Activated CD8-positive, alpha-beta T cell treated with anti-CD3 and anti-CD28 coated beads, Interleukin-2, amount 10 ng/mL, durations not matched to agents 7 days and 5 days (primary cell): ENCODE results near the gene CNTN4. TPM values are rescaled to one million over a fixed set of nuclear protein-coding genes. Genes with fewer than 3 reads are reported as not detected.
"Not testable (repeated sequence)": the region's sequence is repeated elsewhere in the genome, so short reads cannot be mapped to it uniquely, and the experiment has no call there.

Experiments
- ATAC-seq: fragments of 150-1000 bp; cut with Tn5 transposase; one replicate; pipeline ENCODE4 v1.10.0; 2021; ENCODE audit warnings: moderate library complexity
- CTCF ChIA-PET: fragments of 350-600 bp; sonication (Branson Sonifier 250); formaldehyde crosslinking; loops from one replicate; lab custom pipeline; 2021; ENCODE audit warnings: antibody characterized with exemption; lab: Charles Lee
- POLR2A ChIA-PET: fragments of 350-600 bp; sonication (Branson Sonifier 250); formaldehyde crosslinking; loops from one replicate; lab custom pipeline; 2021; ENCODE audit warnings: antibody characterized with exemption; lab: Charles Lee
- DNase-seq: peaks from one replicate; pipeline ENCODE4 v3.0.0-alpha.2; 2020
- H3K27ac Mint-ChIP-seq: one replicate; pipeline ENCODE4 v1.8.0; 2021; ENCODE audit warnings: mild to moderate bottlenecking, mixed read lengths
- H3K27me3 Mint-ChIP-seq: one replicate; pipeline ENCODE4 v1.8.0; 2021; ENCODE audit warnings: low read depth, mixed read lengths
- H3K36me3 Mint-ChIP-seq: one replicate; pipeline ENCODE4 v1.8.0; 2021; ENCODE audit warnings: low read depth, mixed read lengths
- H3K4me1 Mint-ChIP-seq: one replicate; pipeline ENCODE4 v1.8.0; 2021; ENCODE audit warnings: low read depth, mixed read lengths
- H3K4me3 Mint-ChIP-seq: one replicate; pipeline ENCODE4 v1.8.0; 2021; ENCODE audit warnings: mild to moderate bottlenecking, mixed read lengths
- H3K9me3 Mint-ChIP-seq: one replicate; pipeline ENCODE4 v1.8.0; 2022; ENCODE audit warnings: mixed read lengths; ENCODE audit not compliant: insufficient read depth
- total RNA-seq, 2 experiments: library from RNA; stranded (reverse); gene quantifications; one replicate each; pipeline ENCODE4 v1.2.3, GENCODE V29; 2021

Gene CNTN4
- total RNA-seq, 2 experiments from 2014 or later: not detected

- ChIA-PET CTCF (no interaction called here), POLR2A (no interaction called here)
- Mint-ChIP-seq H3K4me1 (no peaks in the 10 kb centered on the region), H3K27me3 (no peaks in the 10 kb centered on the region), H3K36me3 (no peaks in the 10 kb centered on the region), H3K9me3 (no peaks in the 10 kb centered on the region), H3K27ac (no peak overlapping the region), H3K4me3 (no peak overlapping the region)
- DNase-seq (no peak), ATAC-seq (no peak)
These were observed 797.8 kb downstream of the CNTN4 start for GRCh38 chr3:2896308-2896939.

- Mint-ChIP-seq H3K4me3 (no peak overlapping the region), H3K36me3 (no peaks in the 10 kb centered on the region), H3K27me3 (no peaks in the 10 kb centered on the region), H3K27ac (no peak overlapping the region), H3K4me1 (no peaks in the 10 kb centered on the region), H3K9me3 (no peaks in the 10 kb centered on the region)
- ATAC-seq: no peak
- ChIA-PET POLR2A (no interaction called here), CTCF (no interaction called here)
- no peak for DNase-seq
These were observed 799.2 kb downstream of the CNTN4 start for GRCh38 chr3:2897821-2898220.

GRCh38 chr3:2898591-2899353 is 800.1 kb downstream of the CNTN4 start:
- H3K4me1 Mint-ChIP-seq: no peaks in the 10 kb centered on the region
- ChIA-PET CTCF (no interaction called here), POLR2A (no interaction called here)
- no peak overlapping the region for H3K4me3 Mint-ChIP-seq
- H3K27me3 Mint-ChIP-seq: no peaks in the 10 kb centered on the region
- no peaks in the 10 kb centered on the region for H3K36me3 Mint-ChIP-seq
- no peaks in the 10 kb centered on the region for H3K9me3 Mint-ChIP-seq
- H3K27ac Mint-ChIP-seq: no peak overlapping the region
- ATAC-seq (no peak), DNase-seq (no peak)

GRCh38 chr3:2904054-2904453 is 805.4 kb downstream of the CNTN4 start:
- Mint-ChIP-seq H3K9me3 (no peaks in the 10 kb centered on the region), H3K4me1 (no peaks in the 10 kb centered on the region), H3K36me3 (no peaks in the 10 kb centered on the region), H3K27me3 (no peaks in the 10 kb centered on the region), H3K27ac (no peak overlapping the region), H3K4me3 (no peak overlapping the region)
- CTCF ChIA-PET: no interaction called here
- DNase-seq (no peak), ATAC-seq (no peak)
- POLR2A ChIA-PET: interaction anchor here (0.7 kb wide), 1 partner anchor 48 kb away, joined by 4 read pairs; no protein-coding TSS in a partner anchor

GRCh38 chr3:2908693-2909351 is 810.2 kb downstream of the CNTN4 start:
- no peak for ATAC-seq
- H3K4me1 Mint-ChIP-seq: no peaks in the 10 kb centered on the region
- no peaks in the 10 kb centered on the region for H3K27me3 Mint-ChIP-seq
- H3K9me3 Mint-ChIP-seq: no peaks in the 10 kb centered on the region
- H3K36me3 Mint-ChIP-seq: no peaks in the 10 kb centered on the region
- ChIA-PET CTCF (no interaction called here), POLR2A (no interaction called here)
- H3K4me3 Mint-ChIP-seq: no peak overlapping the region
- H3K27ac Mint-ChIP-seq: no peak overlapping the region
- no peak for DNase-seq

- H3K36me3 Mint-ChIP-seq: no peaks in the 10 kb centered on the region
- H3K27ac Mint-ChIP-seq: no peak overlapping the region
- ATAC-seq: no peak
- no peak for DNase-seq
- POLR2A ChIA-PET: no interaction called here
- H3K27me3 Mint-ChIP-seq: no peaks in the 10 kb centered on the region
- H3K9me3 Mint-ChIP-seq: no peaks in the 10 kb centered on the region
- H3K4me1 Mint-ChIP-seq: no peaks in the 10 kb centered on the region
- no peak overlapping the region for H3K4me3 Mint-ChIP-seq
- CTCF ChIA-PET: no interaction called here
These were observed 812.3 kb downstream of the CNTN4 start for GRCh38 chr3:2910997-2911396.

GRCh38 chr3:2915826-2916225 is 817.2 kb downstream of the CNTN4 start:
- no peaks in the 10 kb centered on the region for H3K4me1 Mint-ChIP-seq
- POLR2A ChIA-PET: no interaction called here
- no peak for ATAC-seq
- H3K36me3 Mint-ChIP-seq: no peaks in the 10 kb centered on the region
- CTCF ChIA-PET: no interaction called here
- no peak overlapping the region for H3K4me3 Mint-ChIP-seq
- H3K27ac Mint-ChIP-seq: no peak overlapping the region
- no peaks in the 10 kb centered on the region for H3K27me3 Mint-ChIP-seq
- no peak for DNase-seq
- H3K9me3 Mint-ChIP-seq: no peaks in the 10 kb centered on the region

GRCh38 chr3:2916640-2917039 is 818.0 kb downstream of the CNTN4 start:
- POLR2A ChIA-PET, H3K9me3 Mint-ChIP-seq, H3K4me1 Mint-ChIP-seq, CTCF ChIA-PET, H3K27ac Mint-ChIP-seq, H3K4me3 Mint-ChIP-seq, H3K27me3 Mint-ChIP-seq, ATAC-seq, H3K36me3 Mint-ChIP-seq, DNase-seq: not testable (repeated sequence)

- Mint-ChIP-seq H3K4me1 (no peaks in the 10 kb centered on the region), H3K4me3 (no peak overlapping the region), H3K27me3 (no peaks in the 10 kb centered on the region), H3K9me3 (no peaks in the 10 kb centered on the region), H3K36me3 (no peaks in the 10 kb centered on the region), H3K27ac (no peak overlapping the region)
- ATAC-seq (no peak), DNase-seq (no peak)
- CTCF ChIA-PET: no interaction called here
- POLR2A ChIA-PET: no interaction called here
These were observed 821.4 kb downstream of the CNTN4 start for GRCh38 chr3:2920103-2920502.

- POLR2A ChIA-PET: no interaction called here
- ATAC-seq (no peak), DNase-seq (no peak)
- Mint-ChIP-seq H3K27me3 (no peaks in the 10 kb centered on the region), H3K27ac (no peak overlapping the region), H3K36me3 (no peaks in the 10 kb centered on the region), H3K9me3 (no peaks in the 10 kb centered on the region), H3K4me3 (no peak overlapping the region), H3K4me1 (no peaks in the 10 kb centered on the region)
- CTCF ChIA-PET: interaction anchor here (1.0 to 1.3 kb wide), 2 partner anchors 9 to 154 kb away, joined by 3 to 4 read pairs; no protein-coding TSS in a partner anchor
These were observed 822.8 kb downstream of the CNTN4 start for GRCh38 chr3:2921452-2921851.

GRCh38 chr3:2921903-2922302 is 823.2 kb downstream of the CNTN4 start:
- POLR2A ChIA-PET: no interaction called here

GRCh38 chr3:2923390-2923789 is 824.7 kb downstream of the CNTN4 start:
- no peaks in the 10 kb centered on the region for H3K27me3 Mint-ChIP-seq
- DNase-seq (no peak), ATAC-seq (no peak)
- ChIA-PET CTCF (no interaction called here), POLR2A (no interaction called here)
- no peaks in the 10 kb centered on the region for H3K9me3 Mint-ChIP-seq
- H3K4me1 Mint-ChIP-seq: no peaks in the 10 kb centered on the region
- no peak overlapping the region for H3K4me3 Mint-ChIP-seq
- no peak overlapping the region for H3K27ac Mint-ChIP-seq
- H3K36me3 Mint-ChIP-seq: no peaks in the 10 kb centered on the region

More at GRCh38 chr3:2921903-2922302, 823.2 kb downstream of the CNTN4 start:
- DNase-seq (no peak), ATAC-seq (no peak)
- H3K27ac Mint-ChIP-seq: no peak overlapping the region
- H3K27me3 Mint-ChIP-seq: no peaks in the 10 kb centered on the region
- no peaks in the 10 kb centered on the region for H3K4me1 Mint-ChIP-seq
- no peak overlapping the region for H3K4me3 Mint-ChIP-seq
- no peaks in the 10 kb centered on the region for H3K36me3 Mint-ChIP-seq
- CTCF ChIA-PET: interaction anchor here (1.0 to 1.3 kb wide), 2 partner anchors 9 to 154 kb away, joined by 3 to 4 read pairs; no protein-coding TSS in a partner anchor
- no peaks in the 10 kb centered on the region for H3K9me3 Mint-ChIP-seq
